ENCODE results near the gene MMUT.

- TF ChIP-seq, protein P1, sequence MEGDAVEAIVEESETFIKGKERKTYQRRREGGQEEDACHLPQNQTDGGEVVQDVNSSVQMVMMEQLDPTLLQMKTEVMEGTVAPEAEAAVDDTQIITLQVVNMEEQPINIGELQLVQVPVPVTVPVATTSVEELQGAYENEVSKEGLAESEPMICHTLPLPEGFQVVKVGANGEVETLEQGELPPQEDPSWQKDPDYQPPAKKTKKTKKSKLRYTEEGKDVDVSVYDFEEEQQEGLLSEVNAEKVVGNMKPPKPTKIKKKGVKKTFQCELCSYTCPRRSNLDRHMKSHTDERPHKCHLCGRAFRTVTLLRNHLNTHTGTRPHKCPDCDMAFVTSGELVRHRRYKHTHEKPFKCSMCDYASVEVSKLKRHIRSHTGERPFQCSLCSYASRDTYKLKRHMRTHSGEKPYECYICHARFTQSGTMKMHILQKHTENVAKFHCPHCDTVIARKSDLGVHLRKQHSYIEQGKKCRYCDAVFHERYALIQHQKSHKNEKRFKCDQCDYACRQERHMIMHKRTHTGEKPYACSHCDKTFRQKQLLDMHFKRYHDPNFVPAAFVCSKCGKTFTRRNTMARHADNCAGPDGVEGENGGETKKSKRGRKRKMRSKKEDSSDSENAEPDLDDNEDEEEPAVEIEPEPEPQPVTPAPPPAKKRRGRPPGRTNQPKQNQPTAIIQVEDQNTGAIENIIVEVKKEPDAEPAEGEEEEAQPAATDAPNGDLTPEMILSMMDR (conservative IDR thresholded peaks at IDR 0.05), result no peak
- no peak for TF ChIP-seq ZFX (IDR thresholded peaks at IDR 0.05)
These were observed 982 bp downstream of the MMUT start for GRCh38 chr6:49462071-49462470.

Data from C4-2B (cell line).